ENCODE data around the gene NGLY1. TPM values are rescaled to one million over a fixed set of nuclear protein-coding genes. Genes with fewer than 3 reads are reported as not detected.
A peak's percentile ranks its signal among the peaks of the same experiment; 100 is the strongest.

NGLY1 gene, protein sequence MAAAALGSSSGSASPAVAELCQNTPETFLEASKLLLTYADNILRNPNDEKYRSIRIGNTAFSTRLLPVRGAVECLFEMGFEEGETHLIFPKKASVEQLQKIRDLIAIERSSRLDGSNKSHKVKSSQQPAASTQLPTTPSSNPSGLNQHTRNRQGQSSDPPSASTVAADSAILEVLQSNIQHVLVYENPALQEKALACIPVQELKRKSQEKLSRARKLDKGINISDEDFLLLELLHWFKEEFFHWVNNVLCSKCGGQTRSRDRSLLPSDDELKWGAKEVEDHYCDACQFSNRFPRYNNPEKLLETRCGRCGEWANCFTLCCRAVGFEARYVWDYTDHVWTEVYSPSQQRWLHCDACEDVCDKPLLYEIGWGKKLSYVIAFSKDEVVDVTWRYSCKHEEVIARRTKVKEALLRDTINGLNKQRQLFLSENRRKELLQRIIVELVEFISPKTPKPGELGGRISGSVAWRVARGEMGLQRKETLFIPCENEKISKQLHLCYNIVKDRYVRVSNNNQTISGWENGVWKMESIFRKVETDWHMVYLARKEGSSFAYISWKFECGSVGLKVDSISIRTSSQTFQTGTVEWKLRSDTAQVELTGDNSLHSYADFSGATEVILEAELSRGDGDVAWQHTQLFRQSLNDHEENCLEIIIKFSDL
- 42.0 and 43.2 TPM in 2 replicates for total RNA-seq (2014; rRNA removed; shearing (Covaris generic))

DNA sequence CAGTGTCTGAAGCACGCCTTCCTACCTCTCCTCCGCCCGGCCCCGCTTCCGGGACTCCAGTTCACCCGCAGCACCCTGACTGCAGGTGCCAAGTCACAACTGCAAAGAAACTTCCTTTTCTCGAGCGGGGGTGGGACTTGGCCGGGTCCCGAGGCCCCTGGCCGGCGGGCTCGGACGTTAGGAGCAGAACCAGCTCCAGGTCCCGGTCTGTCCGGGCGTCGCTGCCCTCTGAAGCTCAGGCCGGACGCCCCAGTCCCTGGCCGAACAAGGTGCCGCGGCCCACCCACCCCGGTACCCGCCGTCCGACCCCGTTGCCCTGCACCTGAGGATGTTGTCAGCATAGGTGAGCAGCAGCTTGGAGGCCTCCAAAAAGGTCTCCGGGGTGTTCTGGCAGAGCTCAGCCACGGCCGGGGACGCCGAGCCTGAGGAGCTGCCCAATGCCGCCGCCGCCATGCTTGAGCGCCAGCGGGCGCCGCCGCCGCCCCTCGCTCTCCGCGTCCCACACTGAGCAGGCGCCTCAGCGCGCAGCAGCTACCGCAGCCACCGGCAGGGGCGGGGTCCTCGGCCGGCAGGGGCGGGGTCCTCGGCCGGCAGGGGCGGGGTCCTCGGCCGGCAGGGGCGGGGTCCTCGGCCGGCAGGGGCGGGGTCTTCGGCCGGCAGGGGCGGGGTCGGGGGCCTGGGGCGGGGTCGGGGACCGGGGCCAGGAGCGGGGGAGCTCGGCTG, at the start of gene NGLY1:
TSS of gene NGLY1 (minus strand) at position 506 of the 723 bp plus-strand sequence. CDS start at position 453, 53 bp downstream.
- no peaks in the 10 kb centered on the region for H3K9me3 ChIP-seq (replicated peaks)
- H3K27me3 ChIP-seq = no peaks in the 10 kb centered on the region
- peak; percentile 89 to 92 for DNase-seq
- H3K36me3 ChIP-seq = peaks cover 5% of the 10 kb centered on the region
- H3K4me3 ChIP-seq = peak within 1 kb of the TSS; percentile 95
- peak within 1 kb of the TSS; percentile 52 for H3K27ac ChIP-seq
- peaks cover 12% of the 10 kb centered on the region; the same call in 1 of the 2 replicates for H3K4me1 ChIP-seq

GRCh38 chr3:25831578-25831977, 48.3 kb upstream of the NGLY1 start:
- no peaks in the 10 kb centered on the region for H3K36me3 ChIP-seq
- H3K4me3 ChIP-seq = no peak overlapping the region
- no peaks in the 10 kb centered on the region for H3K9me3 ChIP-seq (replicated peaks)
- H3K27ac ChIP-seq = no peak overlapping the region
- H3K4me1 ChIP-seq = no peaks in the 10 kb centered on the region
- peak in 1 of 2 experiments; percentile 36 for DNase-seq
- 0 out of 2 replicates have a peak, but pooled peaks cover 3% of the 10 kb centered on the region for H3K27me3 ChIP-seq

DNA sequence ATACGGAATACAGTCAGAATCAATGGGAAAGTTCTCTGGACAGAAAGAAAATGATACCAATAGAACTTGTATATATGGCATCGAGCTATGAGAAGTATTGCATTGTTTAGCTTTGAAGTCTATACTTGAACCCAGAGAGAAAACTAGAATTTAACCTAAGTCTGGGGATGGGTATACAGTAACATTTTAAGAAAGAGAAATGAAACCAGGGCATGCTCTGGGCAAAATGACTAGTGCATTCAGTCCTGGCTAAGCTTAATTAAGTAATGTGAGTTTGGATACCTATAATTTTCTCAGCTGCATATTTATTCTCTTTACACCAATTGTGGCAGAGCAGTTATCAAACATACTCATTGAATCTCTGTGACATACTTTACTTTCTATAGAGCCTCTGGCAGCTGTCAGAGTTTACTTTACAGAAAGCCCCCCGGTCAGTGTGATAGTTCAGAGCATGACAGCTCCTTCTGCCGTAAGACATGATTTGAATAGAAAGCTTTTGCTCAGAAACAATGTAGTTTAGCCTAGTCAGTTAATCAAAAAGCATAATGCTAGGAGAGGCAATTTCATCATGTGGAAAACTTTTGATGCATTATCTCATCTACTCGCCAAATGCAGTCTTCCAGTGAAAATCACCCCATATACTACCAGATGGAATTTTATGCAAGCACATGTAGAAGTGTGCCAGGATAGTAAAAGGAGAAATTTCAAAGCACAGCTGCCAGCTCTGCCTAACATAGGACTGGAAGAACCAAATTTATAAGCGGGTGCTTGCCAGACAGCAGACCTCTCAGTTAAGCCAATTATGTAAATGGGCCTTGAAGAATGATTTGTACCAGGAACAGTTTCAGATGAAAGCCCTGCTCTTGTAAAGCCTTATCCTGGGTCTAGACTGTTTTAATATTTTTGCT, 47.4 kb upstream of the NGLY1 start:
- peak in 1 of 2 experiments; percentile 18 for DNase-seq
- Histone ChIP-seq H3K27ac (no peak overlapping the region), H3K4me1 (no peaks in the 10 kb centered on the region), H3K27me3 (0 out of 2 replicates have a peak, but pooled peaks cover 1% of the 10 kb centered on the region), H3K4me3 (no peak overlapping the region), H3K9me3 (replicated peaks) (no peaks in the 10 kb centered on the region), H3K36me3 (no peaks in the 10 kb centered on the region)

- H3K36me3 ChIP-seq = no peaks in the 10 kb centered on the region
- H3K4me3 ChIP-seq = no peak overlapping the region
- H3K27ac ChIP-seq = no peak overlapping the region
- no peaks in the 10 kb centered on the region for H3K27me3 ChIP-seq
- H3K4me1 ChIP-seq = no peaks in the 10 kb centered on the region
- H3K9me3 ChIP-seq (replicated peaks) = no peaks in the 10 kb centered on the region
- DNase-seq = no peak
These were observed 43.3 kb upstream of the NGLY1 start for GRCh38 chr3:25826510-25826909.

DNA sequence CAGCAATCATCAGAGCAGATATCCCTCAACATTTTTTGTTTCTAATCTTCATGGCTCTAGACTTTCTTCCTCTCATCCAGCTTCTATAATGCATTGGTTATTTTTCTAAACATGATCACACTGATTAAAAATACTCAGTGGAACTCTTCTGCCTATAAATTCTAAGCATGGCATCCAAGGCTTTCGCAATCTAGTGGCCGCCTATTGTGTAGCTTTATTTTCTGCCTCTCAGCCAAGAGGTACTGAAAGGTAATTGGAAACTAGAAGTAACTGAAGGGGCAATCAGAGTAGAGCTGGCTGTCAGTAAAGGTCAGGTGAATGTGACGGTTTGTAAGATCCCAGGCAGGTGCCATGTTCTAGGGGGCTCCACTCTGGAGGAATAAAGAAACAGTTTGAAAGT, 40.1 kb upstream of the NGLY1 start:
- H3K4me1 ChIP-seq = peaks cover 9% of the 10 kb centered on the region; the same call in 1 of the 2 replicates
- H3K27ac ChIP-seq = no peak overlapping the region
- H3K27me3 ChIP-seq = no peaks in the 10 kb centered on the region
- H3K4me3 ChIP-seq = no peak overlapping the region
- DNase-seq = no peak
- no peaks in the 10 kb centered on the region for H3K36me3 ChIP-seq
- H3K9me3 ChIP-seq (replicated peaks) = no peaks in the 10 kb centered on the region

DNA sequence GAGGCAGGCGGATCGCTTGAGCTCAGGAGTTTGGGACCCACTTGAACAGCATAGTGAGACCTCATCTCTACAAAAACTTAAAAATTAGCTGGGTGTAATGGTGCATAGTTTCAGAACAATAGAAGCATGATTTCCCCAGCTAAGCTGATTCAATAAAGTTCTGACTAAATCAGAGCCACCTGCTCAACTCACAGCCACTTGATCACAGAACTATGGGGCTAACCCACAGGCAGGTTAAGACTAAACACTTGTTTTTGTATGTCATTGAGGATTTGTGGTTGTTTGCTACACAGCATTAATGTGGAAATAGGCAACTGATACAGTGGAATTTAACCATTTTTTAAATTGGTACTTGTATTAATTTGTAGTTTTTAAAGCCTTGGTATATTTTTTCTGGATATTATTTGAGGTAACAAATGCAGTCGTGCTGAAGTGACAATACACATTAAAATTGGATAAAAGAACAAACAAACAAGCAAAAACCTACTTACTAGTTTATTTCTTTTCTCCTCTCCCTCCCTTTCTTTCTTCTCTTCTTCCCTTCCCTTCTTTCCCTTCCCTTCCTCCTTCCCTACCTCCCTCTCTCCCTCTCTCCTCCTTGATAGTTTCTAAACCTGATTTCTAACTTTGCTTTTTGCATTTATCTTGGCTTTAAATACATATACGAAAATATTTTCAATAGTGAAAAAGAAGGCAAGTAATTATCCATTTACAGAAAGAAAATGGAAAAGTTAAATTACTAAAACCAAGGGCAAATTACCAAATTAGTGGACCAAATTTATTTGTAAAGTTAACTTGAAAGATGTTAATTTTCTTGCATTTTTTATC, 38.7 kb upstream of the NGLY1 start:
- DNase-seq = no peak
- no peak overlapping the region for H3K4me3 ChIP-seq
- no peaks in the 10 kb centered on the region for H3K9me3 ChIP-seq (replicated peaks)
- H3K4me1 ChIP-seq = peaks cover 9% of the 10 kb centered on the region; the same call in 1 of the 2 replicates
- no peaks in the 10 kb centered on the region for H3K27me3 ChIP-seq
- H3K27ac ChIP-seq = no peak overlapping the region
- H3K36me3 ChIP-seq = no peaks in the 10 kb centered on the region

DNA sequence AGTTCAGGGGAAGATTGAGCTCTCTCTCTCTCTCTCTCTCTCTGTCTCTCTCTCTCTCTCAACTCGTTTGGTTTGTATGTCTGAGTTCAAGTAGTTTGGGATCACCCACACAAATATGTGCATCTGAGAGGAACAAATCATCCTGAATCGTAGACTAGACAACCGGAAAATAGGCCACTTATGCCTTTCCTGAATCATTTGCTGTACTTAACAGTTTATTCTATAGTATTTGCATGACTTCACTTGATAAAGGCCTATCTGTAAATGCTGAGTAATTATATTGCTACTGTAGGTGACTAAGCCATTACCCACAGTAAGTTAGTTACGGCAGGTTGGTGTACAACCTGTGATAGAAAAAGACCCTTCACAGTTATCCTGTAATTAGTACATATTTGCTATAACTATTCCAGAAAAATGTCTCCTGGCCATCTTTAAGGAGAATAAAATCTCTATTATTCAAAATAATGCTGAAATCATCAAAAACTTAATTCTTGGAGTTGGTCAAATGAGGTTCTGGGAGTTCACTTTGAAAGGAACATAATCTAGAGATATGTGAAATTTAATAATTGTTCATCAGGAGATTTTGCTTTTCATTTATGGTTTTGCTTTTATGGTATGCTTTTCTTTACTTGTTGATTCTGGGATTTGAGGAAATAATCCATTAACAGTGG, 37.7 kb upstream of the NGLY1 start:
- Histone ChIP-seq H3K4me3 (no peak overlapping the region), H3K27ac (no peak overlapping the region; the same call in 1 of the 2 replicates), H3K27me3 (no peaks in the 10 kb centered on the region), H3K4me1 (peaks cover 9% of the 10 kb centered on the region; the same call in 1 of the 2 replicates), H3K9me3 (replicated peaks) (no peaks in the 10 kb centered on the region), H3K36me3 (no peaks in the 10 kb centered on the region)
- DNase-seq = no peak

GRCh38 chr3:25820366-25820765, 37.1 kb upstream of the NGLY1 start:
- Histone ChIP-seq H3K27me3 (no peaks in the 10 kb centered on the region), H3K9me3 (replicated peaks) (no peaks in the 10 kb centered on the region), H3K4me3 (no peak overlapping the region), H3K27ac (no peak overlapping the region), H3K4me1 (peaks cover 9% of the 10 kb centered on the region; the same call in 1 of the 2 replicates), H3K36me3 (no peaks in the 10 kb centered on the region)
- peak; percentile 38 to 41 for DNase-seq

DNA sequence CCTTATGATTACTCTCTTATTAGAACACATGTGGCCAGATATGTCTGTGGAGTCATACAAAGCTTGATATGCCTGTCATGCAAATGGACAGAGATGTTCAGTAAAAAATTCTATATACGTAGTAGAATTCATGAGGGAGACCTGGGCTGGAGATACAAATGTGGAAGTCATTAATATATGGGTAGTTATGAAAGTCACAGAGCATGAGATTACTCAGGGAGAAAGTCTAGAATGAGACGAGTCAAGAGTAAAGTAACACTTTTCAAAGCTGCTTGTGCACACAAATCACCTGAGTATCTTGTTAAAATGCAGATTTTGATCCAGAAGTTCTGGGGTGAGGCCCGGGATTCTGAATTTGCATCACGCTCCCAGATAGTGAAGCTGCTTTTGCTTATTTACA, 35.1 kb upstream of the NGLY1 start:
- Histone ChIP-seq H3K27ac (no peak overlapping the region), H3K36me3 (no peaks in the 10 kb centered on the region), H3K4me3 (no peak overlapping the region), H3K9me3 (replicated peaks) (no peaks in the 10 kb centered on the region), H3K27me3 (no peaks in the 10 kb centered on the region), H3K4me1 (peaks cover 9% of the 10 kb centered on the region; the same call in 1 of the 2 replicates)
- no peak for DNase-seq

DNA sequence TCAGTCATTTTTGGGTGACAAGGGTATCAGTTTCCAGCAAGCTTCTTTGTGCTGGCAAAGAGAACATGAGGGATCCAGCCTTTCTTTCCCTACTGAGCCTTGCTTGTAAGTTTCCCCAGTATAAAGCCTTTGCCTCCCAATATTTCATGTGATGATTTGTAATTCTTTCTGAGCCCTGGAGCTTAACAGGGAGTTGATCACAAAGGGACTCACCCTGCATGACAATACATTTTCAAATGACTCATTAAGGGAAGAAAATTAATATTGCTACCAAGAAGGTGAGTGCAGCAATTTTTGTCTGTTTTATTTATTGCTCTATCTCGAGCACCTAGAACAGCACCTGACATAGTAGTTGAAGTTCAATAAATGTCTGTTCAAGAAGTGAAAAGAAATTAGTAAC, 34.4 kb upstream of the NGLY1 start:
- Histone ChIP-seq H3K27ac (no peak overlapping the region), H3K27me3 (no peaks in the 10 kb centered on the region), H3K36me3 (no peaks in the 10 kb centered on the region), H3K9me3 (replicated peaks) (no peaks in the 10 kb centered on the region), H3K4me3 (no peak overlapping the region), H3K4me1 (peaks cover 9% of the 10 kb centered on the region; the same call in 1 of the 2 replicates)
- no peak for DNase-seq

DNA sequence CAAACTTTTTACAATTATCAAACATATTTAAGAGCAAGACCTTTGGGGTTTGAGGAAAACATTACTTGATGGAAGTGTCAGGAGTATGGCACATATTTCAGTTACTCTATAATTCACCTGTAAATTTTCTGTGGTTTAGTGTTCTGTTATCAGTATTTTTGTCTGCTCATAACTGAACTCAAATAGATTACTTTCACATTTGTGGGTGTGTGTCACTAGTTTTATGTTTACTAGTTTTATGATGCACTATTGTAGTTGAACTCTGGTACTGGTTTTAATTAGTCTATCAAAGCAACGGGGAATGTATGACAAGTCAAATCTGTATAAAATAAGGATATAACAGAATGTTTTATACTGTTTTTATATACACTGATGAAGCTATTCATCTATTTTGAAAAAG, 33.9 kb upstream of the NGLY1 start:
- Histone ChIP-seq H3K4me1 (peaks cover 9% of the 10 kb centered on the region; the same call in 1 of the 2 replicates), H3K27ac (no peak overlapping the region), H3K36me3 (no peaks in the 10 kb centered on the region), H3K27me3 (no peaks in the 10 kb centered on the region), H3K9me3 (replicated peaks) (no peaks in the 10 kb centered on the region), H3K4me3 (no peak overlapping the region)
- DNase-seq = no peak

DNA sequence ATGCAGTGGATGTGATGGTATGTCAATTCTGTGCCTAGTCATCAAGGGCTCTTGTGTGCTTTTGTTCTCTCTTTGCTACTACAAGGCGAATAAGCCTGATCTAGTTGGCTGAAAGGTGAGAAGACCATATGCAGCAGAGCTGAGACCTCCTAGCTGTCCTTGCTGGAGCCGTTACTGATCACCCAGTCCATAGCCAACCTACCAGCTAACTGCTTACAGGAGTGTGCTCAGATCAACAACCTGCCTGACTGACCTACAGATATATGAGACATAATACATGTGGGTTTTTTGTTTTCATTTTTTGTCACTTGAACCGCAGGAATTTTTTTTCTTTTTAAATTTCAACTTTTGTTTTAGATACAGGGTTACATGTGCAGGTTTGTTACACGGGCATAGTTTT, 29.4 kb upstream of the NGLY1 start:
- H3K36me3 ChIP-seq = no peaks in the 10 kb centered on the region
- no peak overlapping the region for H3K27ac ChIP-seq
- no peak for DNase-seq
- no peaks in the 10 kb centered on the region for H3K9me3 ChIP-seq (replicated peaks)
- no peaks in the 10 kb centered on the region for H3K27me3 ChIP-seq
- H3K4me3 ChIP-seq = no peak overlapping the region
- no peaks in the 10 kb centered on the region for H3K4me1 ChIP-seq

DNA sequence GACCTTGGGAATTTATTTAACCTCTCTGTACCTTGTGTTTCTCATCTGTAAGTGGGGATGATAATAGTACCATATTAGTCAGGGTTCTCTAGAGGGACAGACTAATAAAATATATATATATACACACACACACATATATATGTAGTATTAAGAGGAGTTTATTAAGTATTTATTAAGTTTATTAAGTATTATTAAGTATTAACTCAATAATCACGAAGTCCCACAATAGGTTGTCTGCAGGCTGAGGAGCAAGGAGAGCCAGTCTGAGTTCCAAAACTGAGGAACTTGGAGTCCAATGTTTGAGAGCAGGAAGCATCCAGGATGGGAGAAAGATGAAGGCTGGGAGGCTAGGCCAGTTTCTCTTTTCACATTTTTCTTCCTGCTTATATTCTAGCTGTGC, 21.4 kb upstream of the NGLY1 start:
- Histone ChIP-seq H3K4me1 (no peaks in the 10 kb centered on the region), H3K4me3 (no peak overlapping the region), H3K27ac (no peak overlapping the region), H3K36me3 (no peaks in the 10 kb centered on the region), H3K27me3 (0 out of 2 replicates have a peak, but pooled peaks cover 3% of the 10 kb centered on the region), H3K9me3 (replicated peaks) (no peaks in the 10 kb centered on the region)
- no peak for DNase-seq
